GM08714 (cell line): ENCODE results near the gene LCTL.

Source experiments
- H3K4me3 ChIP-seq: fragments of 200-500 bp; sonication (Bioruptor generic); 2 replicates; pipeline ENCODE4 v1.5.1; 2014; ENCODE audit warnings: mild to moderate bottlenecking, low read length, inconsistent platforms
- ZNF274 ChIP-seq: IDR thresholded peaks from 2 replicates; pipeline ENCODE4 v1.6.1; 2012; ENCODE audit warnings: mild to moderate bottlenecking, low read depth, low read length

LCTL gene

GRCh38 chr15:66580643-66581042 is 14.8 kb upstream of the LCTL start:
- no peak for TF ChIP-seq ZNF274
- H3K4me3 ChIP-seq = no peak overlapping the region

GRCh38 chr15:66578286-66578875 is 12.6 kb upstream of the LCTL start:
- TF ChIP-seq ZNF274 = no peak

GRCh38 chr15:66574596-66574950 is 8.8 kb upstream of the LCTL start:
- no peak overlapping the region for H3K4me3 ChIP-seq

More at GRCh38 chr15:66578286-66578875, 12.6 kb upstream of the LCTL start:
- no peak overlapping the region for H3K4me3 ChIP-seq

GRCh38 chr15:66573719-66574595 is 8.2 kb upstream of the LCTL start:
- H3K4me3 ChIP-seq = no peak overlapping the region

More at GRCh38 chr15:66574596-66574950, 8.8 kb upstream of the LCTL start:
- no peak for TF ChIP-seq ZNF274

GRCh38 chr15:66573348-66573718 is 7.5 kb upstream of the LCTL start:
- H3K4me3 ChIP-seq = no peak overlapping the region
- TF ChIP-seq ZNF274 = no peak

More at GRCh38 chr15:66573719-66574595, 8.2 kb upstream of the LCTL start:
- no peak for TF ChIP-seq ZNF274

- TF ChIP-seq ZNF274 = no peak
- no peak overlapping the region for H3K4me3 ChIP-seq
These were observed 6.3 kb upstream of the LCTL start for GRCh38 chr15:66572146-66572545.

GRCh38 chr15:66570842-66571478 is 5.2 kb upstream of the LCTL start:
- no peak for TF ChIP-seq ZNF274
- no peak overlapping the region for H3K4me3 ChIP-seq

GRCh38 chr15:66570327-66570726 is 4.5 kb upstream of the LCTL start:
- no peak for TF ChIP-seq ZNF274
- no peak overlapping the region for H3K4me3 ChIP-seq

GRCh38 chr15:66569461-66570137 is 3.8 kb upstream of the LCTL start:
- no peak overlapping the region for H3K4me3 ChIP-seq
- TF ChIP-seq ZNF274 = no peak

GRCh38 chr15:66567897-66568296 is 2.1 kb upstream of the LCTL start:
- no peak overlapping the region for H3K4me3 ChIP-seq
- TF ChIP-seq ZNF274 = no peak

GRCh38 chr15:66566963-66567531 is 1.2 kb upstream of the LCTL start:
- no peak for TF ChIP-seq ZNF274
- no peak overlapping the region for H3K4me3 ChIP-seq

- no peak overlapping the region for H3K4me3 ChIP-seq
- TF ChIP-seq ZNF274 = no peak
These were observed 607 bp downstream of the LCTL start for GRCh38 chr15:66565141-66565641.

- no peak for TF ChIP-seq ZNF274
- no peak overlapping the region for H3K4me3 ChIP-seq
These were observed 1.4 kb downstream of the LCTL start for GRCh38 chr15:66564136-66565041.
